ENCODE measurements around the gene PTPN2.

DNA sequence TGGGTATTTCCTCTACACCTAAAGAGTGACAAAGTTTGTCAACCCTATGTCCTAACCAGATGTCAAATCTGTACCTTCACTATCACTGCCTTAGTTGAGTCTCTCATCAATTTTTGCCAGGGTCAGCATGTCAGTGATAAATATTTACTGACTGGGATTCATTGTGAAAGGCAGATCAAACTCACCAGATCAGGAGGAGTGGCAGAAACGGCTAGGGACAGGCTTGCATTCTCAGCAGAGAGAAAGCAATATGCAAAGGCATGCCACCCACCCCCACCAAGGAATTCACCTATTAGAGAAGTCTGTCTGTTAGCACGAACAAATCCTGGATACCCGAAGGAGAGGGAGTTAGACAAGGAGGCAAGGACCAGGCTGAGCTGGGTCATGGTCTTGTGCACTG lies 62.6 kb downstream of the PTPN2 start:
- no peak for TF ChIP-seq ZNF274 (IDR thresholded peaks at IDR 0.05; ENCODE audit: borderline replicate concordance, low read depth, low read length)
- TF ChIP-seq, protein P1, sequence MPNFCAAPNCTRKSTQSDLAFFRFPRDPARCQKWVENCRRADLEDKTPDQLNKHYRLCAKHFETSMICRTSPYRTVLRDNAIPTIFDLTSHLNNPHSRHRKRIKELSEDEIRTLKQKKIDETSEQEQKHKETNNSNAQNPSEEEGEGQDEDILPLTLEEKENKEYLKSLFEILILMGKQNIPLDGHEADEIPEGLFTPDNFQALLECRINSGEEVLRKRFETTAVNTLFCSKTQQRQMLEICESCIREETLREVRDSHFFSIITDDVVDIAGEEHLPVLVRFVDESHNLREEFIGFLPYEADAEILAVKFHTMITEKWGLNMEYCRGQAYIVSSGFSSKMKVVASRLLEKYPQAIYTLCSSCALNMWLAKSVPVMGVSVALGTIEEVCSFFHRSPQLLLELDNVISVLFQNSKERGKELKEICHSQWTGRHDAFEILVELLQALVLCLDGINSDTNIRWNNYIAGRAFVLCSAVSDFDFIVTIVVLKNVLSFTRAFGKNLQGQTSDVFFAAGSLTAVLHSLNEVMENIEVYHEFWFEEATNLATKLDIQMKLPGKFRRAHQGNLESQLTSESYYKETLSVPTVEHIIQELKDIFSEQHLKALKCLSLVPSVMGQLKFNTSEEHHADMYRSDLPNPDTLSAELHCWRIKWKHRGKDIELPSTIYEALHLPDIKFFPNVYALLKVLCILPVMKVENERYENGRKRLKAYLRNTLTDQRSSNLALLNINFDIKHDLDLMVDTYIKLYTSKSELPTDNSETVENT (CRISPR knock-in tag; IDR thresholded peaks at IDR 0.05): no peak
- TF ChIP-seq, protein P2, sequence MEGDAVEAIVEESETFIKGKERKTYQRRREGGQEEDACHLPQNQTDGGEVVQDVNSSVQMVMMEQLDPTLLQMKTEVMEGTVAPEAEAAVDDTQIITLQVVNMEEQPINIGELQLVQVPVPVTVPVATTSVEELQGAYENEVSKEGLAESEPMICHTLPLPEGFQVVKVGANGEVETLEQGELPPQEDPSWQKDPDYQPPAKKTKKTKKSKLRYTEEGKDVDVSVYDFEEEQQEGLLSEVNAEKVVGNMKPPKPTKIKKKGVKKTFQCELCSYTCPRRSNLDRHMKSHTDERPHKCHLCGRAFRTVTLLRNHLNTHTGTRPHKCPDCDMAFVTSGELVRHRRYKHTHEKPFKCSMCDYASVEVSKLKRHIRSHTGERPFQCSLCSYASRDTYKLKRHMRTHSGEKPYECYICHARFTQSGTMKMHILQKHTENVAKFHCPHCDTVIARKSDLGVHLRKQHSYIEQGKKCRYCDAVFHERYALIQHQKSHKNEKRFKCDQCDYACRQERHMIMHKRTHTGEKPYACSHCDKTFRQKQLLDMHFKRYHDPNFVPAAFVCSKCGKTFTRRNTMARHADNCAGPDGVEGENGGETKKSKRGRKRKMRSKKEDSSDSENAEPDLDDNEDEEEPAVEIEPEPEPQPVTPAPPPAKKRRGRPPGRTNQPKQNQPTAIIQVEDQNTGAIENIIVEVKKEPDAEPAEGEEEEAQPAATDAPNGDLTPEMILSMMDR (IDR thresholded peaks at IDR 0.05 in 2 of 3, conservative IDR thresholded peaks at IDR 0.05 in 1 of 3; ENCODE audit: insufficient read depth in 2 of 3, low read depth in 1 of 3, low read length in 3 of 3): no peak
- no peak for TF ChIP-seq MCM2 (IDR thresholded peaks at IDR 0.05; ENCODE audit: low read depth)
- no peak for TF ChIP-seq ARNT (IDR thresholded peaks at IDR 0.05)
- TF ChIP-seq, protein P3, sequence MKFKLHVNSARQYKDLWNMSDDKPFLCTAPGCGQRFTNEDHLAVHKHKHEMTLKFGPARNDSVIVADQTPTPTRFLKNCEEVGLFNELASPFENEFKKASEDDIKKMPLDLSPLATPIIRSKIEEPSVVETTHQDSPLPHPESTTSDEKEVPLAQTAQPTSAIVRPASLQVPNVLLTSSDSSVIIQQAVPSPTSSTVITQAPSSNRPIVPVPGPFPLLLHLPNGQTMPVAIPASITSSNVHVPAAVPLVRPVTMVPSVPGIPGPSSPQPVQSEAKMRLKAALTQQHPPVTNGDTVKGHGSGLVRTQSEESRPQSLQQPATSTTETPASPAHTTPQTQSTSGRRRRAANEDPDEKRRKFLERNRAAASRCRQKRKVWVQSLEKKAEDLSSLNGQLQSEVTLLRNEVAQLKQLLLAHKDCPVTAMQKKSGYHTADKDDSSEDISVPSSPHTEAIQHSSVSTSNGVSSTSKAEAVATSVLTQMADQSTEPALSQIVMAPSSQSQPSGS (CRISPR knock-in tag; IDR thresholded peaks at IDR 0.05): no peak

Data from K562 (cell line).